T1000 (cell line): ENCODE results near the gene LY6G6C.

ENCODE experiments used
- DNase-seq: peaks from one replicate; lab custom pipeline; 2025; ENCODE audit warnings: mixed read lengths; lab: John Stamatoyannopoulos, UW

The LY6G6C gene

DNA sequence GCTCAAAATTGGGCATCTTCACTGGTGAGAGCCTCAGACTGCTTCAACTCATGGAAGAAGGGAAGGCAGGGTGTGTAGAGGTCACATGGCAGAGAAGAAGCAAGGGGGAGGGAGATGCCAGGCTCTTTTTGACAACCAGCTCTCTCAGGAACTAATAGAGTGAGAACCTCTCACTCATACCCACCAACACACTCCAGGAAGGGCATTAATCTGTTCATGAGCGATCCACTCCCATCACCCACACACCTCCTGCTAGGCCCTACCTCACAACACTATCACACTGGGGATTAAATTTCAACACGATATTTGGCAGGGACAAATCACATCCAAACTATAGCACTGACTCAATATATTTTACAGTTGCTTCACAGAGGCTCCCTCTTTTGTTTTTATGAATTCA, 20.3 kb upstream of the LY6G6C start:
- DNase-seq, result no peak

DNA sequence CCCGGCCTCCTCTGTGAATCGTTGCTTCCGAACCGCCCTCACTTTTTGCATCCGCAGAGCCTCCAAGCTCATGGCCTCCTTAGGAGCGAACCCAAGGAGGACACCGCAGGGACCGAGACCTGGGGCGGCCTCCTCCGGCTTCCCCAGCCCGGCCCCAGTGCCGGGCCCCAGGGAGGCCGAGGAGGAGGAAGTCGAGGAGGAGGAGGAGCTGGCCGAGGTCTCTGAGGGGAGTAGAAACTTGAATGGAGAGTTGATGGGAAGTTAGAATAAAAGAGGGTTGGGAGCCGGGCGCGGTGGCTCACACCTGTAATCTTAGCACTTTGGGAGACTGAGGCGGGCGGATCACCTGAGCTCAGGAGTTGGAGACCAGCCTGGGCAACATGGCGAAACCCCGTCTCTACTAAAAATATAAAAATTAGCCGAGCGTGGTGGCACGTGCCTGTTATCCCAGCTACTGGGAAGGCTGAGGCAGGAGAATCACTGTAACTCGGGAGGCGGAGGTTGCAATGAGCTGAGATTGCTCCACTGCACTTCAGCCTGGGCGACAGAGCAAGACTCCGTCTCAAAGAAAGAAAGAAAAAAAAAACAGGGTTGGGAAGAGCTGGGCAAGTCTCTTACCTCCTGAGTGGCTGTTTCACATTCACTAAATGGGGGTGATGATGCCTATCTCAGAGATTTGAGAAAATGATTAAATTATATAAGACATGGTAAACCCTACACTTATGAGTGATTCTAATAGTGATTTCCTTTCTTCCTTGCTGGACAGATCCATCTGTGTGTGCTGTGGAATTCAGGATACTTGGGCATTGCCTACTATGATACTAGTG, 19.1 kb upstream of the LY6G6C start:
- no peak for DNase-seq

DNA sequence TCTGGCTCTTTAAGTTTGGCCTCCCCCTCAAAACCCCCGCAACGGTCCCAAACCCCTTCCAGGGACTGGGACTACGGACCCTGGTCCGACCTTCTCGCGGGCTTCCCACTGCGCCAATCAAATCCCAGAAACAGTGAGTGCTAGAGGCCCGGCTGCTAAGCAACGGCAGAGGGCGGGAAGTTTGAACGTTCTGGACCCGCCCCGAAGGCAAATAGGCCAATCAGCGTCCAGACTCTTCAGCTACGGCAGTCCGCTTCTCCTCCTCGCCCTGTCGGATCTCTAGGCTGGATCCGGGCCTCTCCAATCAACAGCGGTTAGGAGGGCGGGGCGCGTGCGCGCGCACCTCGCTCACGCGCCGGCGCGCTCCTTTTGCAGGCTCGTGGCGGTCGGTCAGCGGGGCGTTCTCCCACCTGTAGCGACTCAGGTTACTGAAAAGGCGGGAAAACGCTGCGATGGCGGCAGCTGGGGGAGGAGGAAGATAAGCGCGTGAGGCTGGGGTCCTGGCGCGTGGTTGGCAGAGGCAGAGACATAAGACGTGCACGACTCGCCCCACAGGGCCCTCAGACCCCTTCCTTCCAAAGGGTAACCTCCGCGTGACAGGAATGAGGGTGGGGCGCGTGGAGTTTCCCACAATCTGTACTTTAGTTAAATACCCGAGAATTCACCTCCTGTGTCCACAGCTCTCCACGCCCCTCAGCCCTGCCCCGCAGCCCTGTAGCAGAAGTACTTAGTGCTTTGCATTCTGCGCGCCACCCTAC, 18.3 kb upstream of the LY6G6C start, which contains the start of gene MSH5:
Gene MSH5, plus strand, starts transcription at position 367 of the 758 bp plus-strand sequence. CDS start 462 bp downstream, outside the sequence.
- DNase-seq, result peak; percentile 98

DNA sequence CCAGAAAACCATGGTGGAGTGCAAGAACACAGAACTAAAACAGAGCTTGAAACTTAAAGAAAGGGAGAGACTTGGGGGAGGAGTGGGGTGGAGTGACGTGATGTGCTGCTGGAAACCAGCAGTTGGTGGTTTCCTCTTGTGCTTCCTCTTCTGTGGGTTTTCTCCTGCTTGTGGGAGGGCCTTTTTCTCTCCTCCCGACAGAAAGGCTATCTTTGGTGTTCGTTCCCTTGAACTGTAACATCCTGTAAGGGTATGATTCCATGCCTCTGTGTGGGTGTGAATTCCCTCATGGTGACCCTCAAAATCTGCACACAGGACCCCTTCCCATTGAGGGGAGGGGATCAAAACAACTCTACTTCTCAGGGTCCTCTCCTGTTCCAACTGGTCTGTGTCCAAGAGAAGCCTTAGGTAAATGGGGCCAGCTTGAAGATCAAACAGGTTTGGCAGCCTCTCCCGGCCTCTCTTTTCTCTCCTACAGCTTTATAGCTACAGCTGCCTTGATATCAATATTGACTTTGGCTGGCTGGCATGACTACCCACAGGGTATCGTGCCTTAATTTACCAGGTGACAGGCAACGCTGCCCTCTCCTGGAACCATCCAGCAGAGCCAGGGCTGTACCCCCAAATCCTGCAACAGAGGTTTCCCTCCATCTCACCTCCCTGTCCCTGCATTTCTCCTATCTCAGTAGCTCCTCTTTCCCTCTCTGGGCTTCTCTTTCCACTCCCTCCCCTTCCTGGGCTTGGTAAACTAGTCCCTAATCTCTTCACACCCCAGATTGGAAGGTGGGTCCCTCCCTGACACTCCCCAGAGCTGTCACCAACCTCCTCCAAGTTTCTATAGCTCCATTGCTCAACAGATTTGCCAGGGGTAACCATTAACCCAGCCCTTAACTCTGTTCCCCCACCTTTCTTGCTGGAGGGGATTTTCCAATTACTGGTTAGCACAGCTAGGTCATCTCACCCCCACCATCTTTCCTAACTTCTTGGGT, 16.7 kb upstream of the LY6G6C start:
- no peak for DNase-seq

DNA sequence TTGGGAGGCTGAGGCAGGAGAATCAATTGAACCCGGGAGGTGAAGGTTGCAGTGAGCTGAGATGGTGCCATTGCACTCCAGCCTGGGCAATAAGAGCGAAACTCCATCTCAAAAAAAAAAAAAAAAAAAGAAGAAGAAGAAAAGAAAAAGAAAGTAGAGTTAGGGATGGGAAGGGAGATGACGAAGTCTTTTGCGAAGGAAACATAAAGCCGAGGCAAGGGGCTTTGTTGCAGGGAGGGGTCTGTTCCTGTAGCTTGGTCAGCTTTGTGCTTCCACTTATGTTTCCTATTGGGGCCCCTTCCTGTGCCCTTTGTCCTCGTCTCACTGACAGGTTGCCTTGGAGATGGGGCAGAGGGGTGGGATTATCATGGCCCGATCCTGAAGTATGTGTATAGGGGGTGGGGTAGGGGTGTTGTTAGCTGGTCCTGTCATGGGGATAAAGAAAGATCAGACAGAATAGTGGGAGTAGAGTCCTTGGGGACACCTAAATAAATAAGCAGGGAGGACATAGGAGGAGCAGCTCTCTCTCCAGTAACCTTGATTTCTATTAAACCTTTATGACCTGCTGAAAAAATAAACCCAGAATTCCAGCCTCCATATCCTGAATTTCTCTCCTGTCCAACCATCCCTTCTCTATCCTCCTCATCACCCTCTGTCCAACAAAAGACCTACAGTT, 15.9 kb upstream of the LY6G6C start:
- DNase-seq, result no peak

DNA sequence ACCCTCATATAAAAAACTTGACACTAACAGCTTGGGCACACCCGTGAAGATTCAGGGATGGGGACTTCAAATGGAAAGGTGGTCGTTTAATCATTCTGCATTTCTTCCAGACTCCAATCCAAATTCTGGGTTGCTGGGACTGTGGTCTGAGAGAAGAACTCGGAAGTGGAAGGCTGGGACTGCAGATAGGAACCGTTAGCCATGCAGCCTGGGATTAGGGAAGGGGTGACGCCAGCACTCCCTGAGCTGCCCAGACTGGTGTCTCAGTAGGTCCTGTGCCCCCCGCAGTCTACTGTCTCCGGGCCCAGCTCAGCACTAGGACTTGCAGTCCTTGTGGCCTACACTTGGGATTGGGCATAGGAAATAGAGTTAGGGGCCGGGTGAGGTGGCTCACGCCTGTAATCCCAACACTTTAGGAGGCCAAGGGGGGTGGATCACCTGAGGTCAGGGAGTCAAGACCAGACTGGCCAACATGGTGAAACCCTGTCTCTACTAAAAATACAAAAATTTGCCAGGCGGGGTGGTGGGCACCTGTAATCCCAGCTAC, 15.3 kb upstream of the LY6G6C start:
- DNase-seq, result no peak

DNA sequence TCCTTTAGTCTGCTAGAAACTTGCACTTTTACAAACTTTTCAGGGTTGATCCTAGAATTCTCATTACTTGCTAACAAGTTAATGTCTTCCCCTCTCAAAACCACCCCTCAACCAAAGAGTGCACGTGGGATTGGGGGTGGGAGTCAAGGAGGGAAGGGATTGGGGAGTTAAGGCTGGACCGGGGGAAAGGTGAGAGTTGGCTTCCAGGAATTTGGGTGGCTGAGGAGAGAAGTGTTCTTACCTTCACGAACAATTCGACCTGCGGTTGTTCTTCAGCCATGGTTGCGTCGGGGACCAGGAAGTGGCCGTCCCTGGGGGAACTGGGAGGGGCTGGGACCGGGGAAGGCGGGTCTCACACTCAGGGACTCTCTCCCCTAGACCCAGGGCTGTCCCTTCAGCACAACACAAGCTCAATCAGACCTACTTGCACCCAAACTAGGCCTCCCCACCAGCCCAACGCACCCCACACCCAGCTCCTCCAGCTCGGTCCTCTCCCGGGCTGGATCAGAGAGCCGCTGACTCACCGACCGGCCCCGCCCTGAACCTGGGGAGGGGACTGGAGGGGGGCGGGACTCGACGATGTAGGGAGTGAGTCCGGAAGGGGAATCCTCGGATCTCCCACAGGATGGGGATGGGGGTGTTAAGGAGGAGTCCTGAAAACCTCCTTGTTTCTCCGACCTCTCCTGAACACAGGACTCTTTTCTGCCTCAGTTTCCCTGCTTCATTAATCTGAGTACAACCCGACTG, 14.6 kb upstream of the LY6G6C start, which contains the start of gene CLIC1:
Gene CLIC1, minus strand, starts transcription at position 510 of the 747 bp plus-strand sequence. Its CDS starts 230 bp downstream, at position 280.
- peak; percentile 58 for DNase-seq

DNA sequence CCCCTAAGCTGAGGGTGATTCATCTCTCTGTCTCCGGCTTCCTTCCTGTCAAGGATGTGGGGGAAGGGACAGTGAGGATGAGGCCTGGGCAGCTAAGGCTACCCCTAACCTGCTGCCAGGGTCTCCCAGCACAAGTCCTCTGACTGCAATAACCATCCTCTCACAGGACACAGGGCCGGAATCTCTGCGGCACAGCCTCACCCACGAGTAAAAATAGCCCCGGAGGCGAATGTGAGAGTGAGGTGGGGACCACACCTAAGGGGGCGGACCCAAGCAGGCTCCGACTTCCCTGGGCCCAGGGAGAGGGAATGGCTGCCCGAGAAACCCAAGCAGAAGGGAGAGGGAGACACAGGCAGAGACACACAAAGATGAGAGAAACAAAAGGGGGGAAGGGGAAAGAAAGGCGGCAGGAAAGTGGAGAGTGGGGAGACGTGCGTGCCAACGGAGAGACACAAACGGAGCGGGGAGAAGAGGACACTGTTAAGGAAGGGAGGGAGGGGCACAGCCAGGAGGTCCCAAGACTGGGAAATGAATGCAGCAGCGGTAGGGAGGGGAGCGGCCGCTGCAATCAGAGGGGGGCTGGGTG, 13.4 kb upstream of the LY6G6C start:
- peak; percentile 44 for DNase-seq

DNA sequence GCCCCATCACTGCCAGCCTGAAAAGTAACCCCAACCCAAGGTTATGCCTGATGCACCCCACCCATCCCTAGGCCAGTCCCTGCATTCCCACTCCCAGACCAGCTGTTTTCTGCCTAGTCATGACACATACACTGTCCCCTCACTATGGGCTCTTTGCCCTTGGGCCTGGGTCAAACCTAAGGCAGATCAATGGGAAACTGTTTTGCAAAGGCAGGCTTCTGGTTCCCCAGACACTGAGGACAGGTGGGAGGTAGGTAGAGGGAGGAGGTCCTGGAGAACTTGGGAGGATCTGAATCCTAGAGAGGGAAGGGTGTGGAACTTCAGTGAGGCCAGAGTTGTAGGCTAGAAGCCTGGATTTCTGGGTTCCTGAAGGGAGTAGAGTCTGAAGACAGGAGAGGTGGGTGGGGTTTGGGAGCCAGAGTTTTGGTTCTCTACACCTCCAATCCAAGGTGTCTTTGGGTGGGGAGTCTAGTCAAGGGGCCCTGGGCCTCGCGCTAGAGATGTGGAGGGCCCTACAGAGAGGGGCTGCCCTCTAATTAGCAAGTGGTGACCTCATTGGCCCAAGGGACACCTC, 12.8 kb upstream of the LY6G6C start:
- DNase-seq, result no peak

DNA sequence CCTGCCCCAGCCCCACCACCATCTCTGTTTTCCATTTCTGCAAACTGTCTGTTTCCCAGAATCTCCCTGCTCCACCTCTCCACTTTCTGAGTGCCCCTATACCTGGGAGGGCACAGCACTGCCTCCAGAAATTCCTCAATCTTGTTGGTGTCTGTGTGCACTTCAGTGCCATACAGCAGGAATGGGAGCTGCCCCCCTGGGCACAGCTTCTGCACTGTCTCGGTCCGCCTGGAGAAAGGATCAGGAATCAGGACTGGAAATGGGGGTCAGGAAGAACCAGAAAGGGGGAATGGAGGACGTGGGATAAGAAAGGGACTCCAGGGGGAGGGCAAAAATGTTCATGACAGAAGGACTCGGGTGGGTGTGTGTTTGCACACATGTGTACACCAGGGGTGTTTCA, 12.2 kb upstream of the LY6G6C start:
- DNase-seq, result no peak

DNA sequence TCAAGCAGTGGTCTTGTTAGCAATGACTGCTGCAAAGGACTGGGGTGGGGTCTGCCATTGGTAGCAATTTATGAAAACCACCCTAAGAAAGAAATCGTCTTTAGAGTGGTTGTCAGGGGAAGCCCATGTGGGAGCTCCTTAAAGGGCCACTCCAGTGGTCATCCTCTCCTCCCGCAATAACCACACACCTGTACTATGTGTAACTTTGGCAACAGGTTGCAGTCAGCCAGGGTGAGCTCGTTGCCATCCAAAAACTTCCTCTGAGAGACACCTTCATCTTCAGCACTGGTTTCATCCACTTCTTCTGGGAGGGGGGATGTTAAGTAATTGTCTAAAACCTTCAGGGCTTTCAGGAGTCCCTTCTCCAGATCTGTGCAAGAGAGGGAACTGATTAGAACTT, 10.5 kb upstream of the LY6G6C start:
- DNase-seq, result no peak

DNA sequence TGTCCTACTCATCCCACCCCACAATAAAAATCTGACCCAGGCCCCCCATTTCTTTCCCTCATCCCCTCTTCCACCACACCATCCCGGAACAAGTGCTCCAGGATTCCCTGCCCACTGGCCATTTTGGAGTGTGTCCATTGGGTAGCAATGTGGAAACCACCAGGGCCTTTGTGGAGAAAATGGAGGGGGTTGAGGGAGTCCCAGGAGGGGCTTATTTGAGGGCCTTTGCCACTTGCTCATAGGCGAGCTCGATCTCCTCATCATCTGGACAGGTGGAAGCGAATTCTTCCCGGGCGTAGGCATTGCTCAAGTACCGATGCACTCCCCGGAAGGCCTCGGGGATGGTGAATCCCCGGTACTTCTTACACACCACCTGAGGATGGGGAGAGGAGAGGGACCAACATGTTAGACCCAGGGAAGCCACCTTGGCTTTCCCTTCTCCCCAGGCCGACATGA, 9.1 kb upstream of the LY6G6C start:
- DNase-seq, result no peak

DNA sequence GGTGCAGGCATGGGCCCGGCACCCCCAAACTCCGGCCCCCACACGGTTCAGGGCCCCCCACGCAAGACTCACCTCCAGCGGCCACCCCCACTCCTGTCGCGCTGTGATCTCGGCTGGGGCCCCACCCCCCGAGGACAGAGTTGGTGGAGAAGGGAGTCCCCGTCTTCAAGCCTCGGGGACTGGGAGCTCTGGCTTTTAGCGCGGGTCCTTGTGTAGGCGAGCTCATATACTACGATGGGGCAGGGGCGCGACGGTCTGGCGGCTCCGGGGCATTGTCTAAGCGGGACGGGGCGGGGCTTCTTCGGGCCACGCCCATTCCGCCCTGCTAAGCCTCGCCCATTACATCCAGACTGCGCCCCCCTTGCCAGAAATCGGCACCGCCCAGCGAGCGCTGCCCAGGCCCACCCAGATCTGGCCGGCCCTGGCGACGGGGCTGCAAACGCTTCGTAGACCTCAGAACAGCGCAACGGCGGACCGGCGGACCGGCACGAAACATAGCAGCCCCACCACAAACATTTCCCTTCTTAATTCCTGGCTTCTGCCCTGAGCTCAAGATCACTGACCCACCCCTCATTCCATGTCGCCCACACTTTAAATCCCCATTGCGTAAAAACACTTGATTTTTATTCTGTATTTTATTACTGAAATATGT, 8.6 kb upstream of the LY6G6C start:
- peak; percentile 82 for DNase-seq

DNA sequence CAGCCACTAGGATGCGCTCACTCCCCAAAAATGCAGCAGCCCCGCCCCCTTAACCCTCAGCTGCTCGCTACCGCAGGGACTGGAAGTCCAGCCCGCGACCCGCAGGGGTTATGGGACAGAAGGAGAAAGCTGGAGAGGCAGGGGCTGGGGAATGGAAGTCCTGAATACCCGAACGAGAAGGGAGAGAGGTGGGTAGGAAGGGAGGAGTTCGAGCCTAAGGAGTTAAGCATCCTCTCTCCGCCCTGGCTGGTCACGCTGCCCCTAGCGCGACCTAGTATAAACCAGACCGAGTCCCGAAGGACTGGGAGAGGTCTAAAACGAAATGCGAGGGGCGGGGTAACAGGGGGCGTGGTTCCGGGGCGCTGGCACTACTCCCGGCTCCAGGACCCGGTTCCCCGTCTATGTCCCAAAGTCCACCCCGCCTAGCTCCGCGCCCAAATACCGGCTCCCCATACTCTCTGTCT, 8.0 kb upstream of the LY6G6C start:
- peak; percentile 85 for DNase-seq

DNA sequence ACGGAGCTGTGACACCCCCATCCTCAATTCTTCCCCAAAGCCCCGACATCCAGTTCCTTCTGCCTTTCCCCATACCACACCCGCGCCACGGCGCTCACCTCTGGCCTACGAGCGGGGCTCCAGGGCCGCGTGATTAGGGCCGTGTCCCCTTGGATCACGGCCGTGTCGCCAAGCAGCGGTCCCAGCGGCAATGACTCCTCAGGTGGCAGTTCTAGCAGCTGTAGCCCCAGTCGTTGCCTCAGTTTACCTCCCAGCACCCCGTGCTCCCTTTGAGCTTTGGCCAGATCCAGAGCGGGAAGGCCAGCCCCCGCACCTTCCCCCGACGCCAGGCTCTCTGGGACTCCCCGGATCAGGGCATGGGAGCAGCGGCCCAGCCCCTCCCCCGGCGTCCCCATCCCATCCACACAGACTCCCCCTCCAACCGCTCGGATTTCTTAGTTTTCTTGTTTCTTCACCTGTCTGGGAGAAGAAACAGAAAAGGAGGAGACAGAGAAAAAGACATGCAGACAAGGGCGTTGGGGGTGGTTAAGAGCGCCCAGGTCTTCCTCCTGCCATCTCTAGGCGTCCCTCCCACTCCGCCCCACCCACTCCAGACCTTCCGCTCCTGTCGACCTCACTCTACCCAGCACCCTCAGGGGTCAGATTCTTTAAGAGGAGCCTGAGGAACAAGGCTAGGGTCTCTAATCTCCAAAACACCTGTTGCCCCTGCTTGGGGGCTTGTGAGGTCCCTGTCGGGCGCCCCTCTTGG, 7.4 kb upstream of the LY6G6C start, which contains the start of gene DDAH2:
Gene DDAH2, minus strand, starts transcription at position 533 of the 748 bp plus-strand sequence. Its CDS starts 138 bp downstream, at position 395.
- DNase-seq, result no peak

DNA sequence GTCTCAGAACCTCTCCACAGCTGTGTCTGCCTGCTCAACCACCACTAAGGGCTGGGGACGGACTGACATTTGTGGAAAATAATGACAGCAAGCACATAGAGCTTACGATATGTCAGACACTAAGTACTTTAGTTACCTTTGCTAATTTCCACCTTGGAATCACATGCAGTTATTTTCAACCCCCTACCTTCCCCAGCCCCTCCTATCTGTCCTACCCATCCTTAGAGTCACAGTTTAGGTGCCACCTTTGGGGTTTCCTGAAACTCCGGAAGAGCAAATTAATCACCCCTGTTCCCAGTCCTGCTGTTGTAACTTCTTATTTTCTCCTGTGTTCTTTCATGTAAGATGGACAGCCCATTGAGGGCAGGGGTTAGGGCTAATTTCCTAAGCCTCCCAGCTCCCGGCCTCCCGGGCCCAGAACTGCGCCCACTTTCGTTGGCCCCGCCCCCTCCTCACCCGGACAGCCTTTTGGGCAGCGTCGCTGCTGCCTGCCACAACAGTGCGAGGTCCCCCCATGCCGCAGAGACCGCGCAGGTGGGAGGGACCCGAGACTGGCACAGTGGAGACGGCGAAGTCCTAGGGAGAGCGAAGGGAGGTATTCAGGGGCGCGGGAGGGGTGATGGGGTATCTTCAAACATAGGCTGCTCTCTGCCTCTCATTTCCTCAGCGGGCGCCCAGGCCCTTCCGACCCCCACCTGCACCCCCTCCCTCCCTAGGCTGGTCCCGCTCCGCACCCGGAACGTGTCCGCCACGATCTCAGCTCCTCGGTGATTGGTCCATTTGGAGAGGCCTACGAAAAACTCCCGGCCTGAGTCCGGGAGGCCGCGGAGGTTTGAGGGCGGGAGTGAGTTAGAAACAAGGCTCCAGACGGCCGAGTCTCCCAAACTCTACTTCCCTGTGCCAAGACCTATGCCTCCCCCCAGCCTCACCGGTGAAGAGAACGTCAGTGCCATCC, 6.4 kb upstream of the LY6G6C start:
- DNase-seq, result no peak
